HG02610 (cell line): ENCODE measurements around the gene SAMD7.
A peak's percentile ranks its signal among the peaks of the same experiment; 100 is the strongest.

Experiments used
- ATAC-seq: cut with Tn5 transposase; IDR thresholded peaks from one replicate; pipeline ENCODE4 v1.9.1; 2021; ENCODE audit warnings: mild to moderate bottlenecking, moderate library complexity; ENCODE audit not compliant: unreplicated experiment

SAMD7 gene

DNA sequence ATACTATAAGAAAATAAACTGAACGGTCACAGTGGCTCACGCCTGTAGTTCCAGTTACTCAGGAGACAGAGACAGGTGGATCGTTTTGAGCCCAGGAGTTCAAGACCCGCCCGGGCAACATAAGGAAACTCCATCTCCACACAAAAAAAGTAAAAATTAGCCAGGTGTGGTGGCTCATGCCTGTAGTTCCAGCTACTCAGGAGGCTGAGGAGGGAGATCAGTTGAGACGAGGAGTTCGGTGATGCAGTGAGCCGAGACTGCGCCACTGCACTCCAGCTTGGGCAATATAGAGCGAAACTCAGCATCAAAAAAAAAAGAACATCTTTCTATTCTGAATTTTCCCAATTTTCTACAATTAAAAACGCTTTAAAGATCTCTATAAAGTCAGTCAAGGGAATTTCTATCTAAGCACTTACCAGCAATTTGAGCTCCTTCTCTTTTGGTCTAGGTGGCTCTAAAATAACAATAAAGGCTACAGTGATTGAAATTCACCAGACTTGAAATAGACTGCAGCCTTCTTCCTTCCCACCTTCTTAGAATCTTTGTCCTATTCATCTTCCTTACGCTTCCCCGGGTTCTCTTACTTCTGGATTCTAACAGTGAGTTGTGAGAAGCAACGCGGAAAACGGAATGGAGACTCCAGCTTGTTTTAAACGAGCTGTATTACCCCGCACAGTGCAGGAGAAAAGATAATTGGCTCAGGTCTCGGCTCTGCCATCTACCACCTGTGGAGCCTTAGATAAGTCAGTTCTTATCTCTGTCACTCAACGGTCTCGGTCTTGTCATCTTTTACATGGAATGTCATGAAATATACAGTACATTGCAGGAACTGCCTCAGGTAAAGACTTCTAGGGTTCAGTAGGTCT is 54.4 kb downstream of the SAMD7 start:
- no peak for ATAC-seq

DNA sequence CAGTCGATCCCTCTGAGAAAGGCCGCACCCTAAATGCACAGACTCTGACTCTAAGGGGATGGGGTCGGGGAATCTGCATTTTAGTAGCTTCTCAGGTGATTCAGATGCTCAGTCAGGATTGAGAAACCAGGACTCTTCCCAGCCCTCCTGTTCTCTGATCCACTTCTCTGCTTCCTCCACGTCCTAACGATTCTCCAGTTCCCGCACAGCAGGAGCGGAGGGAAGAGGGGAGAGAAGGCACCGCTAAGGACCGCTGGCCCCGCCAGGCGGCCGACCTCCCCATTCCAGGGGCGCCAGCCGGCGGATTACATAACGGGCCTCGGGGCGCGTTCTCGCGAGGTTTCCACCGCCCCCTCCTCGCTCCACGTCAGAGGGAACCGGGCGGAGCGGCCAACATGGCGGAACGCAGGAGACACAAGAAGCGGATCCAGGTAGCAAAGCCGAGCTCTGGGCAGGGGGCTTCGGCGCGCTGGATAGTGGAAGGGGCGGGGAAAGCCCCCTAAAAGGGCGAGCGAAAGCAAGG is 55.1 kb downstream of the SAMD7 start, which contains the start of gene SEC62:
TSS of gene SEC62 (plus strand) at position 380 of the 523 bp plus-strand sequence. CDS start at position 396, 16 bp downstream.
- ATAC-seq: peak; percentile 93

DNA sequence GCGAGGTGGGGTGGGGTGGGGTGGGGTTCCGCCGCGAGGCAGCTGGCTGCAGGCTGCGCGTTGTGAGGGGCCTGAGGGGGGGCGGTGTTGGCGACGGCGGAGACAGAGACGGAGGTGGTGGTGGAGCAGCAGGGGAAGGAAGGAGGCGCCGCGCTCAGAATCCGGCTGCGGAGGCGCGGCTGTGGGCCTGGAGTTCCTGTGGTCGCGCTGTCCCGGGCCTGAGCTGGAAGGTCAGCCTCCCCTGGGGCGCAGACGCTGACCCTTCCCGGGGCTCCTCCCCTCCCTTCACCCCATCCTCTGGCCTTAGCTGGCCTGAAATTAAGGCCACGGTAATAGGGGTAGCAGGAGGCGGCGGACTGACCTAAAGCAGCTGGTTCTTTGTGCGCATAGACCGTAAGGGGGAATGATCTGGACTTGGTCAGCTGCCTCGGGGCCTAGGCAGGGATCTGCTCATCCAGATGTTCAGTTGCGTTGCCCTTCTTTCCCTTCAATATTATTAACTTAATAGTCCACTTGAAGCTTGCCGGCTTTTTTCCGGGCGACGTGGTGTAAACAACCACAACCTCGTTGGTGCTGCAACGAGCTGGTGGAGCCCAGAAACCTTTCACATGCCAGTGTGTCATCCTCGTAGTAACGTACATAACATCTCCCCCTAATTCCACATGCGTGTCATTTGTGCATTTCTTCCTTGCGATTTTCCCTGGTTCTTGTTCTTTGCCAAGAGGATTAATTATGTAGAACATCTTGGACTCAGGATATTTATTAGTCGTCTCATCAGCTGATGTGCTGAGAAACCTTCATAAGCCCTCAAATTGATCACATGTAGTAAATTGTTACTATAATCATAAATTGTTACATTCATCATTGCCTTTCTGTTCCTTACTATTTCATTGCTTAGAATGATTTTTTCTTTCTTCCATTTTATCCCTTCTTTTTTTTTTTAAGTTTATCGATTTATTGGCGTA is 55.9 kb downstream of the SAMD7 start:
- ATAC-seq: peak; percentile 36

DNA sequence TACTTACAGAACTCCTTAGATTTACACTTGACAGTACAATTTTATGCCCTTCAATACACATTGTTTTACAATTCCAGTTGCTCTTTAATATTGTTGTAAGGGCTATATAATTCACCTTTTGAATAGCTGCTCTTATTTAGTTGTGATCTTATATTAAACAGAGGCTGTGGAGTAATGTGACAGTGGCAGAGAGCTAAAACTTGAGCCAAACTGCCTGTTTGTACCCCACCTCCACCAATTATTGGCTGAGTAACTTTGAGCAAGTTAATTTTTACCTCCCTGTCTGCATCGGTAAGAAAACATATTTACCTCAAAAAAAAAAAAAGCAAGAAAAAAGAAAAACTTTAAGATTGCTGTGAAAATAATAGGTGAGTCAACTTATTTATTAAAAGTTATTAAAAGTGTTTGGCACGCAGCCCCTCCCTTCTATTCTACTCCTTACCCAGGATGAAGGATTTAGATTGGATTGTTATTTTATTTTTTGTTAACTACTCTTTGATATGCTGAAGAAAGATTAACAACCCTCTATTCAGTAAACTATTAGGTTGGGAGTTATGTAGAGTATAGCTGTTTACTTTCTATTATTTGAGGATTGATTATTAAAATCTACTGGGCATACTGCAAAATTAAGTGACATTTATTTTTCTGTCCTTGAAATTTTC is 57.0 kb downstream of the SAMD7 start:
- no peak for ATAC-seq

DNA sequence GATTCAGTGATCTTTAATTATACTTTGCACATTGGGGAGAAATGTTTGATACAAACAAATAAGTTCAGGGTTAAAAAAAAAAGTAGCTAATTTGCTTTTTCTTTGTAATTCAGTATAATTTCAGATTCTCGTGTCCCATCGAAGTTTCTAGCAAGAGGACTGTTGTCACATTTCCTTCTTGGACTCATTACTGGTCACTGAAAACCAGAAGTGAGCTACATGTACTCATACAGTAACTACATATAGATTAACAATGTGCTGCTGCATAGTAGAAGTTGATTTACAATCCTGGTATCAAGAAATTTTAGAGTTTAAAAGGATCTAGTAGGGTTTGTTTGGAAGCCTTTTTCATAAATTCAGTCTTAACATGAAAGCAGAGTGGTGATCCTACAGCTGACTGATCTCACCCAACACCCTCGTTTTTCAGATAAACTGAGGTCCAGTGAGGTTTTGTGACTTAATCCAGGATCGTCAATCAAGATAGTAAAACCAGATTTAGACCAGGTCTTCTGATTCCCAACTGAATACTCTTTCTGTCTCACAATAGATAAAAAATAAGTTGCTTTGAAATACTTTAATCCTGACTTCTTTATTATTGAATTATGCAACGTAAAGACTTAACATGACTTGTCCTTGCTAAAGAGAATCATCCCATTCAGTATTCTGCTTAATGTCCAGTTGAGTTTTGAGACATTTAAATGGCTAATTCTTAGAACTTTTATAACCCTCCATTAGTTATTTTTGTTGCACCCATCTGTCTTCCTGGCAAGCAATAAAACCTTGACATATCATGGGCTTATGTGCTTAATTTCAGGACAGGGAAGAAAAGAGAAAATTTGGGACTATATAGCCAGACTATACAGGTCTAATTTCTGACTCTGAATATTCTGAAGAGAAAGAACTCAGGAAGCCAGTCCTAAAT is 58.1 kb downstream of the SAMD7 start:
- no peak for ATAC-seq

DNA sequence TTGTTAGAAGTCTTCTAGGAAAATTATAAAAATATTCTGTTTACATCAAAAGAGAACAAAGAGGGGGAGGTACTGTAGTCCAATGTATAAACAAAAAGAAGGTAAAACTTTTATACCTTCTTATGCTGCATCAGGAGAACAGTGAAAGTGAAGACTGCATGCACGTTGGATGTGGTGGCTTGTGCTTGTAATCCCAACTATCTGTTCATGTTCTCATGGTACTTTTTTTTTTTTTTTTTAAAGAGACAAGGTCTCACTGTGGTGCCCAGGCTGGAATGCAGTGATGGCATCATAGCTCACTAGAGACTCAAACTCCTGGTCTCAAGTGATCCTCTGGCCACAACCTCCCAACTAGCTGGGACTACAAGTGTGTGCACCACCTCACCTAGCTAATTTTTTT is 59.5 kb downstream of the SAMD7 start:
- ATAC-seq: no peak

DNA sequence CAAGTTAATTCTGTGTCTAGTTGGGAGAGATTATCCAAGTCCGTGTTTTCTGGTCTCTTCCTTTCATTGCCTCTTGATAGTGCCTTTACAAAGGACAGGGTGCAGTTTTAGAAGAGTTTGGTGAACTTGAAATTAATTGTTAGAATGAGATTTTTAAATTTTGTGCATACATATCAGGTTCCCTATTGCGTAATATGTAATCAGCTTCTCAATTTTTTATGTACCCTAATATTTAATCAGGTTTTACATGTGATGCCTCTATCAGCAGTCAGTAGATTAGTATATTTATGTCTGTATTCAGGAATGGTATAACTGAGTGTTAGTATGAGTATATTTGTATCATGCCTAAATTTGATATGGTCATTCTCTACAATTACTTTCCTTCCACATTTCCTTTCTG is 60.1 kb downstream of the SAMD7 start:
- ATAC-seq: no peak

DNA sequence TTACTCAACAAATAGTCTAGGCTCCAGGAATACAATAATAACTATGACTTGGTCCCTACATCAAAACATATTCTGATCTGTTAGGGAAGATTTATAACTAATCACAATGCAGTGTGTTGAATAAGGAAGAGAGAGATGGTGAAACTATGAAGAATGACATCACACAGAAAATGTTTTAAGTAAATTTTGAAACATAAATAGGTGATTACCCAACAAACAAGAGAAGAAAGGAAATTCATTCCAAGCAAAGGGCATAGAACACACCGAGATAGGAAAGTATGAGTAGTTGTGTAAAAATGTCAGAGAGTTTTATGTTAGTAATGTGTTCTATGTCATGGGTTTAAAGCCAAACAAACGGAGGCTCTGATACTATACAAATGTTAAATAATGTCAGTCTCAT is 68.7 kb downstream of the SAMD7 start:
- ATAC-seq: no peak

DNA sequence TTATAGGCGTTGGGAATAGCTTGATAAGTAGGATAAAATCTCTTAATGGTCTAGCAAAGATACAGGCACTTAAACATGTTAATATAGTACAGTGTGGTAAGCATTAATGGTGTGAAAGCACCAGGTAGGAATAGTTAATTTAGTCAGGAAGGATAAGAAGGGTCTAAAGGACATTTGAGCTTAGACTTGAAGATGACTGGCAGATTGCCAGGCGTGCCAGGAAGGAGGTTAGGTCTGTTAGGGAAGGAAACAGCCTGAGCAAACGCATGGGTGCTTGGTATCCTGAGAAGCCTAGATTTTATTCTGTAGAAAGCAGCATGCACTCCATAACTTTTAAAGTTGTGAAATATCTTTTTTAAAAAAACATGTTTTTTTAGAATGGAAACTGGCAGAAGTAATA is 72.9 kb downstream of the SAMD7 start:
- ATAC-seq: no peak
